Measurements from ENCODE around the gene TMEM44. TPM values are rescaled to one million over a fixed set of nuclear protein-coding genes. Genes with fewer than 3 reads are reported as not detected.

The TMEM44 gene, protein sequence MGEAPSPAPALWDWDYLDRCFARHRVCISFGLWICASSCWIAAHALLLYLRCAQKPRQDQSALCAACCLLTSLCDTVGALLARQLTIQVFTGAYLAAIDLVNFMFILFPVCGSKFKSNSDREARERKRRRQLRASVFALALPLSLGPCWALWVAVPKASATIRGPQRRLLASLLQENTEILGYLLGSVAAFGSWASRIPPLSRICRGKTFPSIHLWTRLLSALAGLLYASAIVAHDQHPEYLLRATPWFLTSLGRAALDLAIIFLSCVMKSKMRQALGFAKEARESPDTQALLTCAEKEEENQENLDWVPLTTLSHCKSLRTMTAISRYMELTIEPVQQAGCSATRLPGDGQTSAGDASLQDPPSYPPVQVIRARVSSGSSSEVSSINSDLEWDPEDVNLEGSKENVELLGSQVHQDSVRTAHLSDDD
- total RNA-seq = 17.5 TPM

DNA sequence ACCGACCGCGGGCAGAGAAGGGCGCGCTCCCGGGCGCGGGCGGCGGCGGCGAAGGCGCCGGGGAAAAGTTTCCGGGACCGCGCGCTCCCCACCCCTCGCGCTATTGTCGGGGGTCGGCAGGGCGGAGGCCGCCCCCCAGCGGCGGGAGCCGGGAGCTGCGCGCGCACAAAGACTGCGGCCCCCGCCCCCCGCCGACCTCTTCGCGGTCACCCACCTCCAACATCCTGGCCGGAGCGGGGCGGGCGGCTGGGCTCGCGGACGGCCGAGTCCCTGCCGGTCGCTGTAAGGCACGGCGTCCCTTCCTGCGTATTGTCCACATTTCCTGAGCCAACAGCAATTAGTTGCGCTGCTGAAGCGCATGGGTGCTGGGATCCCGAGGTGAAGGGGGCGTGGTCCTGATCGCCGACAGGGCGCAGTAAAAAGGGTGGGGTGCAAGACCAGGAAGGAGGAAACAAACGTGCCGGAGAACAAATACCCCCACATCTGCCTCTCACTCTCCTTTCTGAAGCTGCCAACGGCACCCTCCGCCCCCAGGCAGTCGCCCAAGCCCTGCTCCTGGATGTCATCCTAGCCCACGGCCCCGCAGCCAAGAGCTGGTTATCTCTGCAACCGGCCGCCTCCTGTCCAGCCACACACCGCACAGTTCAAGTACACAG, at the start of gene TMEM44:
Gene TMEM44, minus strand, starts transcription at position 71 of the 656 bp plus-strand sequence. CDS start 204 bp downstream, outside the sequence.

GRCh38 chr3:194671900-194672808, 38.9 kb upstream of the TMEM44 start, which contains the start of gene LSG1:
LSG1 (minus strand) TSS chr3:194672191; CDS start chr3:194672162, 29 bp downstream.

Other genes starting within 250 kb of the TMEM44 start
- gene GP5, start 234.2 kb downstream of the TMEM44 start, total RNA-seq = 1.1 TPM
- gene ATP13A3, start 146.4 kb downstream of the TMEM44 start, total RNA-seq = 151 TPM
- 35.5 TPM for gene LSG1, start 38.8 kb upstream of the TMEM44 start, total RNA-seq
- 22.7 TPM for gene FAM43A, start 52.5 kb upstream of the TMEM44 start, total RNA-seq